IMR-90 (cell line): Measurements from ENCODE around the gene PCOLCE2. TPM values are rescaled to one million over a fixed set of nuclear protein-coding genes. Genes with fewer than 3 reads are reported as not detected.

Experiments
- ATAC-seq: fragments of 200-7000 bp; cut with Tn5 transposase; 2 replicates; pipeline ENCODE4 v1.9.1; 2020; ENCODE audit warnings: low read depth, mild to moderate bottlenecking, moderate library complexity
- BruUV-seq: library from RNA; stranded (reverse); fragments of 400-500 nt; replicated peaks from 2 replicates; lab custom pipeline; 2021; lab: Mats Ljungman, UMichigan
- CTCF ChIA-PET: fragments of 300-600 bp; formaldehyde crosslinking; extraction: SDS; loops from one replicate; lab custom pipeline; 2021; ENCODE audit warnings: antibody characterized with exemption; lab: Yijun Ruan, JAX
- POLR2A ChIA-PET: fragments of 300-600 bp; sonication (Branson Sonifier 250); formaldehyde crosslinking; loops from one replicate; lab custom pipeline; 2022; ENCODE audit warnings: antibody characterized with exemption; ENCODE audit not compliant: unreplicated experiment; lab: Charles Lee
- DNase-seq: peaks from one replicate; pipeline ENCODE4 v3.0.0; 2013
- H2AFZ ChIP-seq: replicated peaks from 2 replicates; pipeline ENCODE3; 2013; ENCODE audit warnings: low read length, mild to moderate bottlenecking; ENCODE audit not compliant: poor library complexity
- H2AK5ac ChIP-seq: 2 replicates; pipeline ENCODE4 v1.6.1; 2013; ENCODE audit warnings: low read depth, low read length, inconsistent platforms
- H2AK9ac ChIP-seq: replicated peaks from 2 replicates; pipeline ENCODE3; 2013; ENCODE audit warnings: mild to moderate bottlenecking, low read depth, low read length, moderate library complexity; ENCODE audit not compliant: poor library complexity
- H2BK120ac ChIP-seq: 2 replicates; pipeline ENCODE4 v1.6.1; 2013; ENCODE audit warnings: low read depth, low read length, inconsistent platforms
- H2BK15ac ChIP-seq: 3 replicates; pipeline ENCODE4 v1.6.1; 2013; ENCODE audit warnings: low read depth, low read length, inconsistent platforms
- H2BK20ac ChIP-seq: 2 replicates; pipeline ENCODE4 v1.6.1; 2013; ENCODE audit warnings: low read depth, mild to moderate bottlenecking, inconsistent platforms, low read length, moderate library complexity
- H2BK5ac ChIP-seq: 2 replicates; pipeline ENCODE4 v1.6.1; 2013; ENCODE audit warnings: mild to moderate bottlenecking, low read depth, low read length, inconsistent platforms; ENCODE audit not compliant: poor library complexity, severe bottlenecking
- H3K14ac ChIP-seq: replicated peaks from 2 replicates; pipeline ENCODE4 v1.6.1; 2013; ENCODE audit warnings: low read depth, low read length, inconsistent platforms
- H3K18ac ChIP-seq: 2 replicates; pipeline ENCODE4 v1.6.1; 2013; ENCODE audit warnings: low read depth, low read length, control low read depth
- H3K23ac ChIP-seq: 2 replicates; pipeline ENCODE4 v1.6.1; 2013; ENCODE audit warnings: low read depth, low read length, inconsistent platforms
- H3K27ac ChIP-seq: 2 replicates; pipeline ENCODE4 v1.5.1; 2013; ENCODE audit warnings: mild to moderate bottlenecking, control low read depth, low read length; ENCODE audit not compliant: insufficient read depth
- H3K27me3 ChIP-seq: 2 replicates; pipeline ENCODE4 v1.6.1; 2013; ENCODE audit warnings: low read length; ENCODE audit not compliant: control insufficient read depth, insufficient read depth
- H3K36me3 ChIP-seq: 2 replicates; pipeline ENCODE4 v1.6.1; 2013; ENCODE audit warnings: low read length, mixed read lengths; ENCODE audit not compliant: control insufficient read depth, insufficient read depth
- H3K4ac ChIP-seq: 2 replicates; pipeline ENCODE4 v1.6.1; 2013; ENCODE audit warnings: low read depth, low read length, inconsistent platforms
- H3K4me1 ChIP-seq: 2 replicates; pipeline ENCODE4 v1.6.1; 2013; ENCODE audit warnings: low read length, mixed read lengths; ENCODE audit not compliant: control insufficient read depth, insufficient read depth
- H3K4me2 ChIP-seq: 2 replicates; pipeline ENCODE4 v1.6.1; 2013; ENCODE audit warnings: low read depth, mild to moderate bottlenecking, control low read depth, low read length, moderate library complexity
- H3K4me3 ChIP-seq: 2 replicates; pipeline ENCODE4 v1.5.1; 2013; ENCODE audit warnings: low read depth, mild to moderate bottlenecking, control low read depth, low read length, moderate library complexity; ENCODE audit not compliant: insufficient read depth
- H3K56ac ChIP-seq: 2 replicates; pipeline ENCODE4 v1.6.1; 2013; ENCODE audit warnings: low read length, inconsistent platforms; ENCODE audit not compliant: insufficient read depth; ENCODE audit errors: extremely low read depth
- H3K79me1 ChIP-seq, 2 experiments: 2 replicates each; pipeline ENCODE4 v1.6.1; 2013; ENCODE audit warnings: low read length in 2 of 2, inconsistent platforms in 1 of 2, low read depth in 1 of 2
- H3K9ac ChIP-seq: 2 replicates; pipeline ENCODE4 v1.6.1; 2013; ENCODE audit warnings: low read depth, low read length, control low read depth
- H3K9me1 ChIP-seq: 2 replicates; pipeline ENCODE4 v1.6.1; 2013; ENCODE audit warnings: low read length, inconsistent platforms; ENCODE audit not compliant: insufficient read depth
- H3K9me3 ChIP-seq: 2 replicates; pipeline ENCODE4 v1.6.1; 2013; ENCODE audit warnings: low read length; ENCODE audit not compliant: control insufficient read depth, insufficient read depth
- H4K20me1 ChIP-seq: 2 replicates; pipeline ENCODE4 v1.6.1; 2013; ENCODE audit warnings: low read length, inconsistent platforms; ENCODE audit not compliant: insufficient read depth
- H4K5ac ChIP-seq: 2 replicates; pipeline ENCODE4 v1.6.1; 2013; ENCODE audit warnings: mild to moderate bottlenecking, low read depth, low read length, control low read depth
- H4K8ac ChIP-seq, 2 experiments: 2 replicates each; pipeline ENCODE4 v1.6.1; 2013; ENCODE audit warnings: low read depth in 2 of 2, low read length in 2 of 2, control low read depth in 1 of 2, inconsistent platforms in 1 of 2
- H4K91ac ChIP-seq: 2 replicates; pipeline ENCODE4 v1.6.1; 2013; ENCODE audit warnings: low read depth, low read length, inconsistent platforms; ENCODE audit not compliant: insufficient read depth
- NFE2L2 ChIP-seq: fragments of 150-350 bp; IDR thresholded peaks from 2 replicates; pipeline ENCODE4 v1.6.1; 2016; ENCODE audit warnings: low read depth, mild to moderate bottlenecking, low read length
- WGBS, 2 experiments: methylation state at CpG; one replicate each; pipeline versions ENCODE4 v1.1.5 to v1.1.7; 2013; ENCODE audit warnings: missing lambda C conversion rate in 2 of 2; ENCODE audit not compliant: insufficient read length in 1 of 2; ENCODE audit errors: extremely low coverage in 2 of 2; 5-methylcytosine and 5-hydroxymethylcytosine counted together
- dilution Hi-C: fragments of 300-500 bp; cut with HindIII; formaldehyde crosslinking; loops from one replicate; pipeline ENCODE4 v1.14.3; 2018; ENCODE audit warnings: low sequenced_read_pairs; ENCODE audit not compliant: unreplicated experiment
- in situ Hi-C: fragments of 300-500 bp; cut with MboI; formaldehyde crosslinking; loops from 3 replicates; pipeline ENCODE4 v1.14.3; 2019; ENCODE audit warnings: low sequenced_read_pairs, inconsistent platforms, mixed read lengths
- intact Hi-C: fragments of 100-400 bp; cut with micrococcal nuclease; formaldehyde crosslinking; loops from 2 replicates; pipeline ENCODE4 v1.10.0; 2022
- polyA plus RNA-seq, 3 experiments: library from polyadenylated mRNA; depleted of rRNA; stranded (reverse); fragments of >200 nt; gene quantifications; 2 replicates each; pipeline ENCODE4 v1.2.3, GENCODE V29; 2012; ENCODE audit warnings: low replicate concordance in 1 of 3
- total RNA-seq: library from RNA; depleted of rRNA; stranded (reverse); fragments of >200 nt; gene quantifications from 2 replicates; pipeline ENCODE4 v1.2.3, GENCODE V29; 2012

The PCOLCE2 gene
- total and polyA plus RNA-seq, 2 of the 4 experiments (the other 2 are of a cell fraction): 0.50 to 0.54 TPM

GRCh38 chr3:142837526-142837925, 51.4 kb downstream of the PCOLCE2 start:
- H3K4me3 ChIP-seq: no peak overlapping the region
- H4K8ac ChIP-seq: no peak overlapping the region
- H3K9ac ChIP-seq: no peak overlapping the region
- no peak overlapping the region for H3K14ac ChIP-seq
- in situ Hi-C loops: no loop called here
- no peak overlapping the region for H4K91ac ChIP-seq
- H3K27ac ChIP-seq: no peak overlapping the region
- H3K9me3 ChIP-seq: peaks cover 2% of the 10 kb centered on the region; the same call in 1 of the 2 replicates
- intact Hi-C loops: no loop called here
- CTCF ChIA-PET: no interaction called here
- H2BK20ac ChIP-seq: no peak overlapping the region
- BruUV-seq: no TSS peak
- no peaks in the 10 kb centered on the region for H3K36me3 ChIP-seq
- dilution Hi-C loops: no loop called here
- no peak overlapping the region for H3K23ac ChIP-seq
- POLR2A ChIA-PET: no interaction called here
- DNase-seq: no peak
- no peak for ATAC-seq
- no peaks in the 10 kb centered on the region for H4K20me1 ChIP-seq
- H4K5ac ChIP-seq: no peak overlapping the region
- H3K56ac ChIP-seq: no peak overlapping the region
- no peak overlapping the region for H3K18ac ChIP-seq
- H3K4me1 ChIP-seq: no peaks in the 10 kb centered on the region
- no CpG with 5 or more reads among the region's 1 CpG for WGBS, 2 experiments
- H2AK9ac ChIP-seq: no peak overlapping the region
- no peak overlapping the region for H2BK5ac ChIP-seq
- no peak overlapping the region for H2AK5ac ChIP-seq
- no peak for TF ChIP-seq NFE2L2
- H3K4me2 ChIP-seq: no peak overlapping the region
- H2BK15ac ChIP-seq: no peak overlapping the region
- H3K4ac ChIP-seq: no peak overlapping the region
- H2AFZ ChIP-seq: no peak overlapping the region
- no peaks in the 10 kb centered on the region for H3K9me1 ChIP-seq
- no peaks in the 10 kb centered on the region for H3K79me1 ChIP-seq
- no peak overlapping the region for H2BK120ac ChIP-seq
- peaks cover 9% of the 10 kb centered on the region for H3K27me3 ChIP-seq
